SKM-1 (cell line): ENCODE measurements around the gene NFATC1.
A peak's percentile ranks its signal among the peaks of the same experiment; 100 is the strongest.

Source experiments
- DNase-seq: peaks from one replicate; lab custom pipeline; 2025; ENCODE audit not compliant: unreplicated experiment; lab: John Stamatoyannopoulos, UW

The NFATC1 gene

DNA sequence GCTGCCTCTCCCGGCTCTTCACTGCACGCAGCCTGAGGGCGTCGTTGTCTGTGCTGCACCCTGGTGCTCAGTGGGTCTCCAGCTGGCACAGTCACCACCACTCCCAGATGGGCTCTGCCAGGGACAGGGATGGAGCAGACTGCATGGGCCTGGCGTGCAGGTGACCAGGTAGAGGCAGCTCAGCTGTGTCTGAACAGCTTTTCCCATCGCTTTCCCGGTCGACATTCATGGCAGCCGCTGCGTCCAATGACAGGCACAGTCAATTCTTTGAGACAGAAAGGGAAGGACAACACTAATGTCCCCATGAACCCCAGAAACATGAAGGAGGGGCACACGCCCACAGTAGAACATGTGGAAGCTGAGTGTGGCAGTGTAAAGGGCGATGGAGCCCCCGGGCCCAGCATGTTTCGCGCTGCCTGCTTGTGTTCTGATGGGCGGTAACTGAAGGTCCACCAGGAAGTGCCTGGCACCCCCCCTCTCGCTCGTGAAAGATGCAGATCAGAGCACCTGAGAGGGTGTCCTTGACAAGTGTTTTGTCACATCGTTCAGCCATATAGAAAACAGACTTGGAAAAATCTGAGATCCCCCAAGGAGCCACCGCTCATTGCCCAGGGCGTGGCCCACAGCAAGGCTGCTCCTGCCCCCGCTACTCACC is 122.4 kb downstream of the NFATC1 start:
- no peak for DNase-seq

DNA sequence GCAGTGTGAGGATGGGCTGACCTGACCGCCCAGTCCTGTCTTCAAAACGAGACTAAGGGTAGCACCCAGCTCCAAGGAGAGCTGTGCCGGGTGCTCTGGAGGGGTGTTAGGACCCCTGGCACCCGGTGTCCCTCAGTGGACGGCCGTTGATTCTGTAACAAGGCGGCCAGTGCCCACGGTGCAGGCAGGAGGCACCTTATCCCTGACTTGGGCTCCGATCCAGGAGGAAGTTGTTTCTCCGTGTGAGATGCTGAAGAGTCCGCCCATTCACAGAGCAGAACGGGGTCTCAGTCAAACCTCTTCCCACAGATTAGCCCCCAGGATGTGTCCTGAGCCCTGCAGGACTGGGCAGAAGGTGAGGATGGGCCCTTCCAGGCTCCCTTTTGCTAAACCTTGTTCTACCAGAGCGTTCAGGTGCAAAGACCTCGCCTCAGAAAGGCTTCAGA is 123.0 kb downstream of the NFATC1 start:
- DNase-seq = no peak

DNA sequence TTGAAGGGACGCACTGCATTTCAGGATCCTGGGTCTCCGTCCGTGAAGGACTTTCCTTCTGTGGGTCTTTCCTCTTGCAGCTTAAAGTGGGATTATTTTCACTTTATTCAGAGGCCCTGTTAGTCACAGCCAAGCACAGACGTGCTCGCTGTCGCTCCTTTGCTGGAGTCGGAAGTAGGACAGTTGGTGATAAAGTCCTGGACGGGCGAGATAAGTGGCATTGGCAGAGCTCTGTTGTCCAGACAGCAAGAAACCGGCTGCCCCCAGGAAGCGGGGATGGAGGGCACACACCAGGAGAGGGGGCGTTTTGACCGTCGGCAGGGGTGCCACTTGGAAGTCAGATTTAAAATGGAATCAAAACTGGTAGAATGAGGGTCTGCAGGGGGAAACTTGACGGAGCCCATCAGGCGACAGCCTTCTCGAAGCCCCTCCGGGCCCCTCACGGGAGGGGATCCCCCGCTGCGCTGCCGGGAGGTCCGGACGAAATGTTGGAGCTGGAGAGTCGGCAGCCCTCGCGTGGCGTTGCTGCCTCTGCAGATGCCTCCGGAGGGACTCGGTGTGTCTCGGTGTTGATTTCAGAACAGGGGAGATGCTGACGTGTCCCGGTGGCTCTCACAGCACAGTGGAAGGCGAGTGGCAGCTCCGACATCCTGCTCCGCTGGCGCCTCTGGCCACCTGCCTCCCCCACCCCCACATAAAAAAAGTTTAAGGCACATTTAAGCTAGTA is 124.2 kb downstream of the NFATC1 start:
- DNase-seq = no peak

DNA sequence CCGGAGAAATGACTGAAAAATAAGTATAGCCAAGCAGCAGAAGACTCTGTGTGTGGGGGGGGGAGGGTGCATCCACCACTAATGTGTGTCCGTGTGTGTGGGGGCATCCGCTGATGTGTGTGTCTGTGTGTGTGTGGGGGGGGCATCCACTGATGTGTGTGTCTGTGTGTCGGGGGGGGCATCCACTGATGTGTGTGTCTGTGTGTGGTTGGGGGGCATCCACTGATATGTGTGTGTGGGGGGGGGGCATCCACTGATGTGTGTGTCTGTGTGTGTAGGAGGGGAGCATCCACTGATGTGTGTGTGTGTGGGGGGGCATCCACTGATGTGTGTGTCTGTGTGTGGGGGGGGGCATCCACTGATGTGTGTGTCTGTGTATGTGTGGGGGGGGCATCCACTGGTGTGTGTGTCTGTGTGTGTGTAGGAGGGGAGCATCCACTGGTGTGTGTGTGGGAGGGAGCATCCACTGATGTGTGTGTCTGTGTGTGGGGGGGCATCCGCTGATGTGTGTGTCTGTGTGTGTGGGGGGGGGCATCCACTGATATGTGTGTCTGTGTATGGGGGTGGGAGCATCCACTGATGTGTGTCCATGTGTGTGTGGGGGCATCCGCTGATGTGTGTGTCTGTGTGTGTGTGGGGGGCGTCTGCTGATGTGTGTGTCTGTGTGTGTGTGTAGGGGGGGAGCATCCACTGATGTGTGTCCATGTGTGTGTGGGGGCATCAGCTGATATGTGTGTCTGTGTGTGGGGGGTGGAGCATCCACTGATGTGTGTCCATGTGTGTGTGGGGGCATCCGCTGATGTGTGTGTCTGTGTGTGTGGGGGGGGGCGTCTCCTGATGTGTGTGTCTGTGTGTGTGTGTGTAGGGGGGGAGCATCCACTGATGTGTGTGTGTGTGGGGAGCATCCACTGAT is 125.0 kb downstream of the NFATC1 start:
- no peak for DNase-seq

DNA sequence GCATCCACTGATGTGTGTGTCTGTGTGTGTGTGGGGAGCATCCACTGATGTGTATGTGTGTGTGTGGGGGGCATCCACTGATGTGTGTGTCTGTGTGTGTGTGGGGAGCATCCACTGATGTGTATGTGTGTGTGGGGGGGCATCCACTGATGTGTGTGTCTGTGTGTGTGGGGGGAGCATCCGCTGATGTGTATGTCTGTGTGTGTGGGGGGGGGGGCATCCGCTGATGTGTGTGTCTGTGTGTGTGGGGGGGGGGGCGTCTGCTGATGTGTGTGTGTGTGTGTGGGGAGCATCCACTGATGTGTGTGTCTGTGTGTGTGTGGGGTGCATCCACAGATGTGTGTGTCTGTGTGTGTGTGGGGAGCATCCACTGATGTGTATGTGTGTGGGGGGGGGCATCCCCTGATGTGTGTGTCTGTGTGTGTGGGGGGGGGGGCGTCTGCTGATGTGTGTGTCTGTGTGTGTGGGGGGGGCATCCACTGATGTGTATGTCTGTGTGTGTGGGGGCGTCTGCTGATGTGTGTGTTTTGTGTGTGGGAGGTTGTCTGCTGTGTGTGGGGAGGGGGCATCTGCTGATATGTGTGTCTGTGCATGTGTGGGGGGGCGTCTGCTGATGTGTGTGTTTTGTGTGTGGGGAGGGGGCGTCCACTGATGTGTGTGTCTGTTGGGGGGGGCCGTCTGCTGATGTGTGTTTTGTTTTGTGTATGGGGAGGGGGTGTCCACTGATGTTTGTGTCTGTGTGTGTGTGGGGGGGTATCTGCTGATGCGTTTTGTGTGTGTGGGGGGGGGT is 125.9 kb downstream of the NFATC1 start:
- no peak for DNase-seq

DNA sequence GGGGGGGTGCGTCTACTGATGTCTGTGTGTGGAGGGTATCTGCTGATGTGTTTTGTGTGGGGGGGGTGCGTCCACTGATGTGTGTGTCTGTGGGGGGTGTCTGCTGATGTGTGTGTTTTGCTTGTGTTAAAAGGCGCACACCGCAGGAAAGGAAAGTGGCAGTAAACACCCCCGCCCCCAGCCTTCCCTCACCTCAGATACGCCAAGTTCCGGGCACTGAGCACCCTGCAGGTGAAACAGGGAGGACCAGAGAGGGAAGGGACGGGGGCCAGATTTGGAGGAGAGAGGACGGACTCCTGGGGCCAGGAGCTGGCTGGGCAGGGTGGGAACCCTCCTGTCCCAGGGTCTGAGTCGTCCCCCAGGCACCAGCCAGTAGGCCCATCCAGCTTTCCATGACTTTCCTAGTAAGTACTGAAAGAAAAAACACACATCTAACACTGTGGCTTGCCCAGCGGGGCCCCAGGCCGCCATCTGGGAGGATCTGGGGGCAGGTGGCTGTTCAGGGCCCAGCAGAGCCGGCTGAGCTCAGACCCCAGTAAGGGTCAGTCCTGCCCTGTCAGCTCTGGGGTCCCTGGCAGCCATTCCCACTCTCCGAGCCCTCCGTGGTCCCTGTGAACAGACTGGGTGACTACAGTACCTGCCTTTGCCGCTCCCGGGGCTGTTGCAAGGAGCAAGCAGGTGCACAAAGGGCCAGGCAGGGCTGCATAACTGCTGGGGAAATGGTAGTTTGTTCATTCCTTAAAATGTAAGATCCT is 126.9 kb downstream of the NFATC1 start:
- DNase-seq = no peak

DNA sequence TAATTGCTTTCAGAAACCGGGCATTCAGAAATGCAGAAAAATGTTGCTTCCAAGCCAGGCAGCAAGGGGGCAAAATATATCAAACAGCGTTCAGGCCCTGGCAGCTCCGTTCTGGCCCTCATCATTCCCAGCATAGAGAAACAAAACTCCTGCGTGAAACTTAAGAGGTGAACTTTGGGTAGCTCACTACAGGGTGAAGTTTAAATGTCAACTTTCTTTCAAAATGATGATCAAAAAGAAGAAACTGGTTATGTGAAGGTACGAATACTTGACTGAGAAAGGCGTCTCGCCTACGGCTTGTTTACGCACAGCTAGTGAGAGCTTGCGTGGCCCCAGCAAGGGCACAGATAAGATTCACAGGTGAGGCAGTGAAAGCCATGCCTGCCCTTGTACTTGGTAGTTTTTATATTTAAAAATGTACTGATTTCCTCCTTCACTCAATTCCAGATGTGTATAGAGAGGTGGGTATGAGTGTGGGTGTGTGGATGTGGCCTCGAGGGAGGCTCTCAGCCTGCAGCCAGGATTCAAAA is 127.5 kb downstream of the NFATC1 start:
- no peak for DNase-seq

DNA sequence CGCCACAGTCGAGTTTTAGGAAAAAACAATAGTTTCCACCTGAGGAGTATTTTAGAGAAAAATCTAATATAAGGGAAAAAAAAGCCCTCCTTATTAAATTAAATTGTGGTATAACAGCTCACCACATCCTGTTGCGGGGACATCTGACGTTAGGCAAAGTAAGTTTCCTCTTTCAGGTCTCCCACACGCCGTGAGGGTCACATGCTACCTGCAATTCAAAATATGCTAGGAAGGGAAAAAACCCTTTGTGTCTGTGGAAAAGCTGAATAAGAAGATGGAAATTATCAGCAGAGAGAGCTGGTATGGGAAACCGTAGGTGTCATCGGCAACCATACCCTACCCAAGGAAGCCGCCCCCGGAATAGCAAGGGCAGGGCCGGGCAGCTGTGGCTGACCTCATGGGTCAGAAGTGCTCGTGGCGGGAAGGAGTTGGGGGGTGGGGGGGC is 128.0 kb downstream of the NFATC1 start:
- peak; percentile 40 for DNase-seq

DNA sequence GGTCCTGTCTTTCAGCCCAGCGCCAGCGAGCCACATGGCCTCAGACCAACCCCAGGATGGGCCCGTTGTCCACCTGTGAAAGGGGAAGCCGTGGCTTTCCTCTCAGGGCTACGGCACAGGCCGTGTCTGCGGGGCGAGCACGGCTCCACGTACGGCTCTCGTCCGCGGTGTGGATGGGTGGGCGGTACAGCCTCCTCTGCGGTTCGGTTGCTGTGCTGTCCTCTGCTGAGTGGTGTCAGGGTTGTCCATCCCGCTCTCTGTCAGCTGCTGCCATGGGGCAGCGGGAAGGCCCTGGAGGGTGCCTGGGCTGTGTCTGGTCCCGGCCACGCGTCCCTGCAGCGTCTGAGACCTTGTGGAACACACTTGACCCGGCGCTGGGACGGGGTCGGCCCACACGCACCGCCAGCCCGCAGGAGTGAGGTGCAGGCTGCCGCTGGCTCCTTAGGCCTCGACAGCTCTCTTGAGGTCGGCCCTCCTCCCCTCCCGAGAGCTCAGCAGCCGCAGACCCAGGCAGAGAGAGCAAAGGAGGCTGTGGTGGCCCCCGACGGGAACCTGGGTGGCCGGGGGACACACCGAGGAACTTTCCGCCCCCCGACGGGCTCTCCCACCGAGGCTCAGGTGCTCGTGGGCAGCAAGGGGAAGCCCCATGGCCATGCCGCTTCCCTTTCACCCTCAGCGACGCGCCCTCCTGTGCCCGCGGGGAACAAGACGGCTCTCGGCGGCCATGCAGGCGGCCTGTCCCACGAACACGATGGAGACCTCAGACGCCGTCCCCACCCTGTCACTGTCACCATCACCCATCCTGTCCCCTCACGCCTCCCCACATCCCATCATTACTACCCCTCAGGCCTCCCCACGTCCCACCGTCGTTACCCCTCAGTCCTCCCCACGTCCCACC is 128.7 kb downstream of the NFATC1 start:
- no peak for DNase-seq

DNA sequence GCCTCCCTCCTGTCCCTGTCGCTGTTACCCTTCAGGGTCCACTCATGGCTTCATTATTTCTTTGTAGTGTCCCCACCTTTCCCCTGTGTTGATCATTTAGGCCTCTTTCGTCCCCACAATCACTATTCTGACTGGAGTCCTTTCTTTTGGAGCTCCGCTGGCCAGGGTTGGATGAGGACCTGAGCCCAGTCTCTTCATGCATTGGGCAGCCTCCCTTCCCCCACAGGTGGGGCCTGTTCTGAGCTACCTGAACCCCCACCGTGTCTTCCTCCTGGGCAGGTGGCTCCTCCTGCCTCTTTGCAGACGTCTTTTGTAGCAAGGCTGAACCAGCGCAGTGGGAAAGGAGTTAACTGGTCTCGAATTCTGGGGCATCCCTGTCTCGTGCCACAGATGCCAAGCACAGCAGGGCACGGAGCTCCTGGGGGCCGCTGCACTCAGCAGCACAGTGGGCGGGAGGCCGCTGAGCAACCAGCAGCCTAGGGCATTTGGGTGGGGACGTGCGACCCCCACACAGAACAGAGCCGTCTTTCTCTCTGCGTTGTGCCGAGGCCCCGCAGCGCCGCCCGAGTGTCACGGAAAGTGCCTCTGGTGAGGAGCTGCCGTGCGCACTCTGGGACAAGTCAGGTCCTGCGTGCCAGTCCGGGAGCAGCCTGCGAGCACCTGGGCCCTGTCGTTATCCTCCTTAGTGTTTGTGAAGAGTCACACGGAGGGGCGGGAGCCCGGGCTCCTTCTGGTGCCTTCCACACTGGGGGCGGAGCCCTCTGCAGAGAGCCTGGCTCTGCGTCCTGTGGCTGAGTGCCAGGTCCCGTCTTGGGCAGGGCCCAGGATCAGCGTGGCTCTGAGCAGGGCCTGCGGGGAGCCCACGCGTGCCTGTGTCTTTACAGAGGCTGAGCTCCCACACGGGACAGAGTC is 130.1 kb downstream of the NFATC1 start:
- no peak for DNase-seq

DNA sequence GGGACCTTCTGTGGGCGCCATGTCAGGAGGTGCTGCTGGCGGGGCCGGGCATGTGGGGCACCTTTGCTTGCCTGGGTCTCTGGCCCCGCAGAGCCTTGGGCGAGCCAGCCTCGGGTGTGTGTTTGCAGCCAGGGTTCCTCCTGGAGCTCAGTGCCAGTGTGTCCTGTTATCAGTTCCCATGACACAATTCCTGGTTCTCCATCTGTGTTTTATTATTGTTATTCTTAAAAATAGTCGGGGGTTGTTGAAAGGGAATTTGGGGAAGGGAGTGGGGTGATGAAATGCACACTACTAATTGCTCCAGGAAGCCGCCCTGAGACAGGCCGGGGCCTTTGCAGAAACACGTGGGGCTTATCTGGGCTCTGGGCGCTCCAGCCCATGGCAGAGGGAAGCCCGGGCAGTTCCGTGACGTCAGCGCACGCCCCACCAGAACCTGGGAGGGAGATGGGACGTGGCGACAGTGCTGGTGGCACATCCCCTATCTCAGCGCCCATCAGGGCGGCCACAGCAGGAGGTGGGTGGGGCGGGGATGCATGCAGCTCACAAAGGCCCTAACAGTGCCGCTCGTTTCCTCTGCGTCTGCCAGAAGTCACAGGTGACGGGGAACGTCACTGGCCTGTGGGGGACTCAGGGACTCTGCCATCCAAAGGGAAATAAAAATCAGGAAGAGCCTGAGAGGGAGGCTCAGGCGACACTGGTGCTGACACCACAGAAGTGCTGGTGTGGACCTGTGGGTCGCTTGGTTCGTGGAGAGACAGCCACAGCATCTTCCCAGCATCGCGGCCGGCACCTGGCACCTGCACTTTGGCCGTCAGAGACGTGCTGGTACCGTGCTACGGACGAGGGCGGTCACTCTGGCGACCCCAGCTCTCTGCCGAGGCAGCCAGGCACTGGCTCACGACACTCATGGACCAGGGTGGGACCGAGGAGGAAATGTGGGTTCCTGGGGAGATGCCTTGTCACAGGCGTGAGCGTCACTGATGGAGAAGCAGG is 131.0 kb downstream of the NFATC1 start:
- DNase-seq = peak; percentile 7

DNA sequence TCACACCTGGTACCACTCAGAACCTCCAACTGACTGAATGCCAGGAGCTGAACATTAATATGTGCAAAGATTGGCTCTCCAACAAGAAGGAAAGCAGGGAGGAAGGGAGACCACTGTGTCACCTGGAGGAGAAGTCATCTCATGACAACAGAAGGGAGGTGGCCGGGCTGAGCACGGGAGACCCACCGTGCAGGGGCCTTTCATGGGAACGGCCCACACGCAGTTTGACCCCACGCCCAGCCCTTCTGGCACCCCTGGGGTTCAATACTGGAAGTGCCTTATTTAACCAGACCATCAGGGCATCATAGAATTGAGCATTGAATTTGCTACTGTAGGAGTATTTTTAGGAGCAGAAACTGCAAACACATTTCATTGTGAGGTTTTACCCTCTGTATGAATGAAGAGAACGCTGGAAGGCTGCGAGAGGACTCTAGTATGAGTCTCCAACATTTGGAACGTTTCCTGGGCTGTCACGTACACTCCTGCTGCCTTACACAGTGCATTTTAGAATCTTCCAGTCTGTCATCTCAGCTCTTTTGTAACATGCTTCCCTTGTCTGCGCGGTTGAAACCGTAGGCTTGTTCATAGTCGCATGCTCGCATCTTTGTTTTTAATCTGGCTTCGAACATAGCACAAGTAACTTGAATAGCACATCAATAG is 132.1 kb downstream of the NFATC1 start:
- DNase-seq = no peak

DNA sequence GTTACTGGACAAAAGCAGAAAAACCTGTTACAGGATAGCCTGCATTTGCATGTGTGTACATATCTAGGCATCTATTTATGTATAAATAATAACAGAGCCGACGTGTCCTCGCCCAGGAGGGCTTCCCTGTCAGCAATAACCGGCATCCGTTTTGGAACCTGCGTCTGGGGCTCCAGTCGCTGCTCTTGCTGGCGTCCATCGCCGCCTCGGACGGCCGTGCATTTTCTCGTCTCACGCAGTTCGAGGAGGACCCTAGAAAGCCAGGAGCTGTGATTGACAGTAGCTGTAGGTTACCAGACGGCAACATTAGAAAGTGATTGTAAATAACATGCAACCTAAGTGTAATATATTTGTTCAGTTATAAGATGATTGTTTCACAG is 132.6 kb downstream of the NFATC1 start:
- DNase-seq = no peak

DNA sequence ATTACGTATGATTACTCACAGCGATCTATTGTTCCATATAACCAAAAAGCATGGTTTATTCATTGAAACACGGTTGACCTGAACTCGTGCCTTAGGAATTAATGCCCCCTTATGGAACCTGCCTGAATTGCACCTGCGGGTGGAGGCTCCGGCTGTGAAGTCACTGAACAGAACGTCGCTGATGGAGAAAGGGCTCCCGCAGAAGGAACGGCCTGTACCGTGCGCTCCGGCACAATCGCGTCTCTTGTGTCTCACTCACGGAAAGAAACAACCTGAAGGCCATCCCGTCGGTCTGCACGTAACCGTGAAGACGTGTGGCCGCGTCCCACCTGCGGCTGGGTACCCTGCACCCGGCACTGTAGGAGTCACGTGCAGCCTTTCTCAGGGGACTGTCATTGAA is 133.1 kb downstream of the NFATC1 start:
- peak; percentile 32 for DNase-seq

DNA sequence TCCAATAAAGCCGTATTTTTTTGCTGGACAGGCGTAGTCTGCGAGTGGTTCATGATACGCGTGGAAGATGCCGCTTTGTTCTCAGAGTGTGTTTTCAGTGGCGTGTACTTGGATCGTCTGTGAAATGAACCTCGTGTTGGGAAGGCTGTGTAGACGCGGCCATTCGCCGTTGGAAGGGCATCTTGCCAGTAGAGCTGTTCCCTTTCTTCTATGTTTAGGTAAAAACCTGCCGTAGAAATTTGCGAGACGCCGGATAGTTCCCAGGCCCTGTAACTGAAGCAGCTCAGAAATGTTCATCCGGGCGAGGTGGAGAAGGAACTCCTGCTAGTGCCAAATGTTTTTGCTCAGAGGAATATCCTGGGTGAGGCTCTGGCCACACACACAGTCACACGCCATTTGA is 133.6 kb downstream of the NFATC1 start:
- no peak for DNase-seq

DNA sequence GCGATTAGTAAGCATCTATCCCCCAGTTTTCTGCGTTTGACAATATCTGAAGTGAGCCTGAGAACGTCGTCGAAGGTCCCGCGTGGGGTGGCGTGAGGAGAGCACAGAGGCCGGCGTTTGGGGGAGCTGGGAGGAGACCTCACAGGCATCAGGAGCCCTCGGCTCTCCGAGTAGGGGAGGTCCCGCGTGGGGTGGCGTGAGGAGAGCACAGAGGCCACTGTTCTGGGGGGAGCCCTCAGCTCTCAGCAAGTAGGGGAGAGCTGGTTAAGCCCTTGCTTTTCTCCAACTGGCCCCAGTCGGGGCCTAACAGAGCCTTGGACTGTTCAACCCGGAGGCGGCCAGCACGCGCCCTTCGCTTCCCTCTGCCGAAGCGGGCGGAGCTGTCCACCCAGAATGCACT is 134.3 kb downstream of the NFATC1 start:
- DNase-seq = no peak
